DOHH2 (cell line): Measurements from ENCODE around the gene HLCS.

Experiments
- H3F3A ChIP-seq: fragments of 200-600 bp; sonication (generic), shearing (Covaris generic); 2 replicates; pipeline ENCODE4 v1.6.0; 2016; ENCODE audit warnings: antibody characterized with exemption, mild to moderate bottlenecking; ENCODE audit not compliant: control insufficient read depth, insufficient read depth
- H3K27ac ChIP-seq: fragments of 200-600 bp; sonication (generic); 2 replicates; pipeline ENCODE4 v1.5.1; 2014; ENCODE audit warnings: low read depth, mild to moderate bottlenecking, low read length, moderate library complexity
- H3K27me3 ChIP-seq: fragments of 200-600 bp; sonication (generic); 2 replicates; pipeline ENCODE4 v1.6.1; 2014; ENCODE audit warnings: mild to moderate bottlenecking, low read length, mixed read lengths; ENCODE audit not compliant: control insufficient read depth
- H3K36me3 ChIP-seq: fragments of 200-600 bp; sonication (generic); 2 replicates; pipeline ENCODE4 v1.6.1; 2014; ENCODE audit warnings: mild to moderate bottlenecking, low read length, moderate library complexity, mixed read lengths; ENCODE audit not compliant: control insufficient read depth
- H3K4me1 ChIP-seq: fragments of 200-600 bp; sonication (generic); 2 replicates; pipeline ENCODE4 v1.6.1; 2014; ENCODE audit warnings: mild to moderate bottlenecking, low read length, mixed read lengths; ENCODE audit not compliant: control insufficient read depth
- H3K4me2 ChIP-seq: fragments of 200-600 bp; sonication (generic); 2 replicates; pipeline ENCODE4 v1.6.0; 2014; ENCODE audit warnings: mild to moderate bottlenecking, low read length, moderate library complexity
- H3K4me3 ChIP-seq: fragments of 200-600 bp; sonication (generic); 2 replicates; pipeline ENCODE4 v1.5.1; 2014; ENCODE audit warnings: mild to moderate bottlenecking, low read length, mixed read lengths
- H3K79me2 ChIP-seq: fragments of 200-600 bp; sonication (generic); 2 replicates; pipeline ENCODE4 v1.6.1; 2014; ENCODE audit warnings: mild to moderate bottlenecking, low read length, mixed read lengths; ENCODE audit not compliant: control insufficient read depth
- H3K9me2 ChIP-seq: fragments of 200-600 bp; sonication (generic); replicated peaks from 2 replicates; pipeline ENCODE4 v1.6.1; 2014; ENCODE audit warnings: mild to moderate bottlenecking, low read length, mixed read lengths; ENCODE audit not compliant: control insufficient read depth
- H3K9me3 ChIP-seq: fragments of 200-600 bp; sonication (generic); 2 replicates; pipeline ENCODE4 v1.6.1; 2014; ENCODE audit warnings: antibody characterized with exemption, low read length, mixed read lengths; ENCODE audit not compliant: control insufficient read depth, insufficient read depth
- H4K20me1 ChIP-seq: fragments of 200-600 bp; sonication (generic); 2 replicates; pipeline ENCODE4 v1.6.0; 2014; ENCODE audit warnings: low read depth, mild to moderate bottlenecking, antibody characterized with exemption, low read length, moderate library complexity; ENCODE audit not compliant: control insufficient read depth, insufficient read depth
- CTCF ChIP-seq: fragments of 200-600 bp; sonication (generic); IDR thresholded peaks from one replicate; pipeline ENCODE4 v1.5.1; 2014; ENCODE audit warnings: antibody characterized with exemption, mild to moderate bottlenecking, low read depth, low read length; ENCODE audit not compliant: poor library complexity, severe bottlenecking
- EZH2phosphoT487 ChIP-seq: fragments of 200-600 bp; sonication (generic); IDR thresholded peaks from 2 replicates; pipeline ENCODE4 v1.6.1; 2017; ENCODE audit warnings: borderline replicate concordance, mild to moderate bottlenecking, antibody characterized with exemption, low read length, moderate library complexity, mixed read lengths

Gene HLCS

DNA sequence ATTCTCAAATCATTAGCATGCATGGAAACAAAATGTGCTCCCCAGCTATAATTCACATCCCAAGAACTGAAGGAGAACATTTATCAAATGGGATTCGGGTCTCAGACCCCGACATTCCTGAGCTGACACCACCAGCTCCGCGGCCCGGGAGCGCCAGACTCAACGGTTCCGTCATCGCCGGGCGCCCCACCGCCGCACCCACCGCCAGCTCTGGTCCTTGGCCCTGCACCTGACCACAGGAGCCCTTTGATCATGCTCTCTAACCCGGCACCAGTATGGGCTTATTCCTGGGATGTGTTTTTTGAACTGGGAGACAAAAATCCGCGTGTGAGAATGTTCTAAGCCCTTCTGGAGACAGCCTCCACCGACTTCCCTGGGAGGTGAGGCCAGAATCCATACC is 43.6 kb downstream of the HLCS start:
- Histone ChIP-seq H3K4me3 (no peak overlapping the region), H3K4me1 (no peaks in the 10 kb centered on the region), H3F3A (no peaks in the 10 kb centered on the region), H3K9me2 (no peaks in the 10 kb centered on the region), H3K27ac (no peak overlapping the region), H3K27me3 (no peaks in the 10 kb centered on the region), H3K4me2 (no peak overlapping the region), H3K36me3 (peaks cover 4% of the 10 kb centered on the region; the same call in 1 of the 2 replicates), H4K20me1 (no peaks in the 10 kb centered on the region), H3K79me2 (no peaks in the 10 kb centered on the region), H3K9me3 (no peaks in the 10 kb centered on the region)
- TF ChIP-seq EZH2phosphoT487 (no peak), CTCF (no peak)

GRCh38 chr21:36918291-36918690 is 48.2 kb downstream of the HLCS start:
- no peaks in the 10 kb centered on the region for H3F3A ChIP-seq
- no peaks in the 10 kb centered on the region for H3K9me2 ChIP-seq
- H3K9me3 ChIP-seq: no peaks in the 10 kb centered on the region
- no peak overlapping the region for H3K4me3 ChIP-seq
- no peak for TF ChIP-seq EZH2phosphoT487
- H3K27ac ChIP-seq: no peak overlapping the region
- H3K4me1 ChIP-seq: peaks cover 5% of the 10 kb centered on the region; the same call in 1 of the 2 replicates
- no peaks in the 10 kb centered on the region for H3K27me3 ChIP-seq
- no peaks in the 10 kb centered on the region for H3K79me2 ChIP-seq
- H4K20me1 ChIP-seq: 0 out of 2 replicates have a peak, but pooled peaks cover 4% of the 10 kb centered on the region
- H3K36me3 ChIP-seq: no peaks in the 10 kb centered on the region
- H3K4me2 ChIP-seq: no peak overlapping the region

GRCh38 chr21:36917471-36918158 is 48.9 kb downstream of the HLCS start:
- Histone ChIP-seq H3K9me3 (no peaks in the 10 kb centered on the region), H3K27ac (no peak overlapping the region), H3K4me3 (no peak overlapping the region), H4K20me1 (0 out of 2 replicates have a peak, but pooled peaks cover 4% of the 10 kb centered on the region), H3K79me2 (no peaks in the 10 kb centered on the region), H3F3A (no peaks in the 10 kb centered on the region), H3K9me2 (no peaks in the 10 kb centered on the region), H3K27me3 (no peaks in the 10 kb centered on the region), H3K36me3 (no peaks in the 10 kb centered on the region), H3K4me2 (no peak overlapping the region), H3K4me1 (peaks cover 5% of the 10 kb centered on the region; the same call in 1 of the 2 replicates)
- TF ChIP-seq CTCF: no peak
- TF ChIP-seq EZH2phosphoT487: no peak

GRCh38 chr21:36916718-36917117 is 49.8 kb downstream of the HLCS start:
- H3K9me3 ChIP-seq: no peaks in the 10 kb centered on the region
- no peak for TF ChIP-seq EZH2phosphoT487
- no peak for TF ChIP-seq CTCF
- H3K4me1 ChIP-seq: peaks cover 5% of the 10 kb centered on the region; the same call in 1 of the 2 replicates
- H3K9me2 ChIP-seq: no peaks in the 10 kb centered on the region
- no peaks in the 10 kb centered on the region for H3F3A ChIP-seq
- H3K36me3 ChIP-seq: no peaks in the 10 kb centered on the region
- 0 out of 2 replicates have a peak, but pooled peaks cover 4% of the 10 kb centered on the region for H4K20me1 ChIP-seq
- H3K4me2 ChIP-seq: no peak overlapping the region
- no peak overlapping the region for H3K4me3 ChIP-seq
- no peaks in the 10 kb centered on the region for H3K79me2 ChIP-seq
- no peak overlapping the region for H3K27ac ChIP-seq
- no peaks in the 10 kb centered on the region for H3K27me3 ChIP-seq
